Measurements from ENCODE around the gene SYT1. TPM values are rescaled to one million over a fixed set of nuclear protein-coding genes. Genes with fewer than 3 reads are reported as not detected.

The SYT1 gene
- total and polyA plus RNA-seq, 2 of the 8 experiments (the other 6 are each of a cell fraction or from before 2014, with no cell fraction given) = 11.0 to 34.6 TPM

DNA sequence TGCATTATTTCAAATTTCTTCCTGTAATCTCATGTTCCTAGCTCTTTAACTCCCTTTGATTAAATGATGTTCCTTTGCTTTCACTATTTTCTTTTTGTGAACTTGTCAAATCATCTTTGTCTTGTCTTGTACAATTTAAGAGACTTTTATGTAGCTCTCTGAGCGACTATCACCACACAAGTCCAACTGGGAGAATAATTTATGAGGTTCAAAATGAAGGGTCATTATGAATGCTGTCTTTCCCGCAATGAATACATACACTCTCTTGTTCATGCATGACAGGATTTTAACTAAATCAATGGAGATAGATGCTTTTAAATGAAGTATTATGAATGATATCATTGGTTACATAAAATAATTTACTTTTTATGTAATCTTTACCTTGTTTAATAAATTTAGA lies 418.8 kb downstream of the SYT1 start:
- no peak overlapping the region for H3K56ac ChIP-seq (replicated peaks; ENCODE audit: insufficient read length, low read depth, low read length)
- no peak overlapping the region for H2AK5ac ChIP-seq (ENCODE audit: low read depth, low read length)
- H3K9me3 ChIP-seq (ENCODE audit: insufficient read depth in 2 of 2, low read depth in 1 of 2, low read length in 1 of 2) = no peaks in the 10 kb centered on the region
- H3K4me1 ChIP-seq (replicated peaks in 1 of 4; ENCODE audit: control insufficient read depth in 3 of 4, insufficient read depth in 4 of 4, low read length in 3 of 4) = no peaks in the 10 kb centered on the region
- WGBS, 2 experiments (ENCODE audit: extremely low coverage in 1 of 2, insufficient coverage in 1 of 2, insufficient read length in 1 of 2, insufficient replicate concordance in 2 of 2, low coverage in 1 of 2, low lambda C conversion rate in 2 of 2, missing lambda C conversion rate in 1 of 2) = 94% methylated on average over 2 of the region's 2 CpGs; no CpG with 5 or more reads in 1 of the 2 experiments
- no peak overlapping the region for H3K27ac ChIP-seq (ENCODE audit: low read depth, low read length)
- H3K27me3 ChIP-seq (replicated peaks in 1 of 4; ENCODE audit: control insufficient read depth in 3 of 4, extremely low read depth in 1 of 4, insufficient read depth in 3 of 4, low read length in 3 of 4) = no peaks in the 10 kb centered on the region
- no peak overlapping the region for H3K14ac ChIP-seq (ENCODE audit: insufficient read length)
- H3K9ac ChIP-seq (replicated peaks in 1 of 4; ENCODE audit: extremely low read depth in 1 of 4, low read depth in 3 of 4, low read length in 3 of 4) = no peak overlapping the region
- no peak for FAIRE-seq
- no peak overlapping the region for H4K5ac ChIP-seq (ENCODE audit: insufficient read length, low read depth, low read length)
- H2BK20ac ChIP-seq (ENCODE audit: low read length) = no peak overlapping the region
- POLR2A ChIA-PET (ENCODE audit: partially characterized antibody) = no interaction called here
- no peak for DNase-seq (ENCODE audit: low read depth in 1 of 2, low spot score in 2 of 2)
- H2BK120ac ChIP-seq (replicated peaks; ENCODE audit: low read depth, low read length) = no peak overlapping the region
- no peak overlapping the region for H3K4ac ChIP-seq (replicated peaks; ENCODE audit: insufficient read length, low read depth, low read length)
- H3K36me3 ChIP-seq (ENCODE audit: control insufficient read depth in 2 of 4, insufficient read depth in 4 of 4, low read length in 3 of 4) = no peaks in the 10 kb centered on the region
- no peak overlapping the region for H2BK12ac ChIP-seq (ENCODE audit: low read depth, low read length)
- H4K20me1 ChIP-seq (replicated peaks in 1 of 2; ENCODE audit: control insufficient read depth in 1 of 2, insufficient read depth in 2 of 2, low read length in 2 of 2) = no peaks in the 10 kb centered on the region
- H3K79me2 ChIP-seq (ENCODE audit: control insufficient read depth in 1 of 2, insufficient read depth in 2 of 2, low read length in 2 of 2) = no peaks in the 10 kb centered on the region
- H3K4me2 ChIP-seq (ENCODE audit: insufficient read depth in 1 of 2, low read depth in 2 of 2, low read length in 2 of 2) = no peak overlapping the region
- no peak overlapping the region for H2AFZ ChIP-seq (ENCODE audit: low read length)
- H3K23ac ChIP-seq (ENCODE audit: insufficient read length) = no peak overlapping the region
- TF ChIP-seq SRF (IDR thresholded peaks at IDR 0.05; ENCODE audit: low read depth, low read length) (no peak), TAF7 (optimal IDR thresholded peaks at IDR 0.05; ENCODE audit: borderline replicate concordance, low read depth, low read length) (no peak), CHD2 (IDR thresholded peaks at IDR 0.05; ENCODE audit: low read length) (no peak), KDM1A (IDR thresholded peaks at IDR 0.05; ENCODE audit: borderline replicate concordance, low read length) (no peak), EGR1 (IDR thresholded peaks at IDR 0.05; ENCODE audit: borderline replicate concordance, low read depth, low read length) (no peak), RAD21 (IDR thresholded peaks at IDR 0.05 in 1 of 2, conservative IDR thresholded peaks at IDR 0.05 in 1 of 2; ENCODE audit: low read depth in 2 of 2, low read length in 2 of 2) (no peak)
- H4K91ac ChIP-seq (replicated peaks; ENCODE audit: insufficient read length, low read length) = no peak overlapping the region
- H2BK15ac ChIP-seq (ENCODE audit: low read length) = no peak overlapping the region
- CTCF ChIA-PET (ENCODE audit: partially characterized antibody) = no interaction called here
- H3K18ac ChIP-seq (ENCODE audit: extremely low read depth, low read length) = no peak overlapping the region
- H2BK5ac ChIP-seq (ENCODE audit: low read depth, low read length) = no peak overlapping the region
- no peaks in the 10 kb centered on the region for H3K23me2 ChIP-seq (ENCODE audit: low read depth, low read length)
- no peaks in the 10 kb centered on the region for H3K79me1 ChIP-seq (ENCODE audit: low read depth, low read length)
- no peak overlapping the region for H4K8ac ChIP-seq (ENCODE audit: extremely low read depth, insufficient read depth, low read length)
- H3K4me3 ChIP-seq (ENCODE audit: extremely low read depth in 1 of 4, insufficient read depth in 2 of 4, low read depth in 3 of 4, low read length in 4 of 4) = no peak overlapping the region

Data from H1 (cell line).